ENCODE data around the gene TBC1D25.

TBC1D25 gene

DNA sequence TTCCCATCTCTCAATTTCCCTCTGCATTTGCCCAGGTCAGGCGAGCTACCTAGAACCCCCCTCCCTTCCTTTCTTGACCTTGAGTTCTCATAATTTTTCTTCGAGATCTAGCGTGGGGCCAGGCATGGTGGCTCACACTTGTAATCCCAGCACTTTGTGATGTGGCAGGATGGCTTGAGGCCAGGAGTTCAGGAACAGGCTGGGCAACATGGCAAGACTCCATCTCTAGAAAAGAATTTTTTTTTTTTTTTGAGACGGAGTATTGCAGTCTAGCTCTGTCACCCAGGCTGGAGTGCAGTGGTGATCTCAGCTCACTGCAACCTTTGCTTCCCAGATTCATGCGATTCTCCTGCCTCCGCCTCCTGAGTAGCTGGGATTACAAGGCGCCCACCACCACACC, 35.3 kb upstream of the TBC1D25 start:
- Histone ChIP-seq H3K9me2 (replicated peaks; ENCODE audit: insufficient read depth, low read length) (no peaks in the 10 kb centered on the region), H3K4me2 (ENCODE audit: low read depth, low read length, poor library complexity, severe bottlenecking) (no peak overlapping the region), H3K79me2 (ENCODE audit: insufficient read depth, low read length) (no peaks in the 10 kb centered on the region), H2AFZ (ENCODE audit: low read depth, low read length, severe bottlenecking) (no peak overlapping the region), H3K9ac (ENCODE audit: low read length) (no peak overlapping the region), H4K20me1 (ENCODE audit: low read depth, low read length) (no peaks in the 10 kb centered on the region), H3K27ac (ENCODE audit: low read depth, low read length) (no peak overlapping the region), H3F3A (ENCODE audit: insufficient read depth) (no peaks in the 10 kb centered on the region; the same call in 1 of the 2 replicates), H3K9me3 (ENCODE audit: insufficient read depth, low read length) (no peaks in the 10 kb centered on the region), H3K27me3 (ENCODE audit: low read length) (no peaks in the 10 kb centered on the region), H3K36me3 (ENCODE audit: low read length) (no peaks in the 10 kb centered on the region), H3K4me3 (ENCODE audit: insufficient read depth, low read length, poor library complexity, severe bottlenecking) (no peak overlapping the region)
- TF ChIP-seq, protein P1, sequence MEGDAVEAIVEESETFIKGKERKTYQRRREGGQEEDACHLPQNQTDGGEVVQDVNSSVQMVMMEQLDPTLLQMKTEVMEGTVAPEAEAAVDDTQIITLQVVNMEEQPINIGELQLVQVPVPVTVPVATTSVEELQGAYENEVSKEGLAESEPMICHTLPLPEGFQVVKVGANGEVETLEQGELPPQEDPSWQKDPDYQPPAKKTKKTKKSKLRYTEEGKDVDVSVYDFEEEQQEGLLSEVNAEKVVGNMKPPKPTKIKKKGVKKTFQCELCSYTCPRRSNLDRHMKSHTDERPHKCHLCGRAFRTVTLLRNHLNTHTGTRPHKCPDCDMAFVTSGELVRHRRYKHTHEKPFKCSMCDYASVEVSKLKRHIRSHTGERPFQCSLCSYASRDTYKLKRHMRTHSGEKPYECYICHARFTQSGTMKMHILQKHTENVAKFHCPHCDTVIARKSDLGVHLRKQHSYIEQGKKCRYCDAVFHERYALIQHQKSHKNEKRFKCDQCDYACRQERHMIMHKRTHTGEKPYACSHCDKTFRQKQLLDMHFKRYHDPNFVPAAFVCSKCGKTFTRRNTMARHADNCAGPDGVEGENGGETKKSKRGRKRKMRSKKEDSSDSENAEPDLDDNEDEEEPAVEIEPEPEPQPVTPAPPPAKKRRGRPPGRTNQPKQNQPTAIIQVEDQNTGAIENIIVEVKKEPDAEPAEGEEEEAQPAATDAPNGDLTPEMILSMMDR (IDR thresholded peaks at IDR 0.05; ENCODE audit: insufficient read depth, low read length, poor library complexity, severe bottlenecking): no peak
- no peak for TF ChIP-seq EZH2phosphoT487 (conservative IDR thresholded peaks at IDR 0.05; ENCODE audit: low read length)

DNA sequence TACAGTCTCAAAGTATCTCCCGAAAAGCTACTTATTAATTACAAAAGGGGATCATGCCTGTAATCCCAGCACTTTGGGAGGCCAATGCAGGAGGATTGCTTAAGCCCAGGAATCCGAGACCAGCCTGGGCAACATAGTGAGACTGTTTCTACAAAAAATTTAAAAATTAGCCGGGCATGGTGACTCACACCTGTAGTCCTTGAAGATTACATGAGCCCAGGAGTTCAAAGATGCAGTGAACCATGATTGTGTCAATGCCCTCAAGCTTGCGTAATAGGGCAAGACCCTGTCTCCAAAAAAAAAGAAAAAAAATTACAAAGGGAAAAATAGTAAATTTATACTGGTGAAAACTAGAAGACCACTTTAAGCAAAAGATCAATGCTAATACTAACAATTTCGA, 34.0 kb upstream of the TBC1D25 start:
- Histone ChIP-seq H3K36me3 (ENCODE audit: low read length) (no peaks in the 10 kb centered on the region), H3K9ac (ENCODE audit: low read length) (no peak overlapping the region), H3K9me3 (ENCODE audit: insufficient read depth, low read length) (no peaks in the 10 kb centered on the region), H3K27ac (ENCODE audit: low read depth, low read length) (no peak overlapping the region), H3K27me3 (ENCODE audit: low read length) (no peaks in the 10 kb centered on the region), H3K4me3 (ENCODE audit: insufficient read depth, low read length, poor library complexity, severe bottlenecking) (no peak overlapping the region), H2AFZ (ENCODE audit: low read depth, low read length, severe bottlenecking) (no peak overlapping the region), H4K20me1 (ENCODE audit: low read depth, low read length) (no peaks in the 10 kb centered on the region), H3K79me2 (ENCODE audit: insufficient read depth, low read length) (no peaks in the 10 kb centered on the region), H3K9me2 (replicated peaks; ENCODE audit: insufficient read depth, low read length) (no peaks in the 10 kb centered on the region), H3F3A (ENCODE audit: insufficient read depth) (no peaks in the 10 kb centered on the region; the same call in 1 of the 2 replicates), H3K4me2 (ENCODE audit: low read depth, low read length, poor library complexity, severe bottlenecking) (no peak overlapping the region)
- no peak for TF ChIP-seq EZH2phosphoT487 (conservative IDR thresholded peaks at IDR 0.05; ENCODE audit: low read length)
- TF ChIP-seq, protein P1 (IDR thresholded peaks at IDR 0.05; ENCODE audit: insufficient read depth, low read length, poor library complexity, severe bottlenecking): no peak

DNA sequence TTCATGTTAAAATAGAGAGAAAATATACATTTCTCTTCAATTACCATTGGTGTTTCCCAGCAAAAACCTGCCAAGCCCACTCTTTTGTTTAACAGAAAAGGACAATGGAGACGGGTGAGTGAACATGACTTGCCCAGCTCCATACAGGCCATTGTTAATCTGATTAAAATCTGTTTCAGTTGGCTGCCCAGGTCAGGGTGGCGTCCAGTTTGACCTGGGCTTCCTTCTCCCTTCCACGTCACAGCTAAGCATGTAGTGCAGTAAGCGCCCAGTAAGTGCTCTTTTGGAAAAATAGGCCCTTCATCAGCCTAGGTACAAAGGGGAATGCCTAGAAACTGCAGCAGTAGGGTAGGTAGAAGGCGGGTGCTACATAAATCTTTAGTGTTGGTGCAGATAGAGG, 32.3 kb upstream of the TBC1D25 start:
- H3K27ac ChIP-seq (ENCODE audit: low read depth, low read length): no peak overlapping the region
- no peak for TF ChIP-seq EZH2phosphoT487 (conservative IDR thresholded peaks at IDR 0.05; ENCODE audit: low read length)
- TF ChIP-seq, protein P1 (IDR thresholded peaks at IDR 0.05; ENCODE audit: insufficient read depth, low read length, poor library complexity, severe bottlenecking): no peak
- H3K27me3 ChIP-seq (ENCODE audit: low read length): no peaks in the 10 kb centered on the region
- no peak overlapping the region for H2AFZ ChIP-seq (ENCODE audit: low read depth, low read length, severe bottlenecking)
- no peaks in the 10 kb centered on the region for H3K79me2 ChIP-seq (ENCODE audit: insufficient read depth, low read length)
- no peak overlapping the region for H3K4me2 ChIP-seq (ENCODE audit: low read depth, low read length, poor library complexity, severe bottlenecking)
- no peak overlapping the region for H3K4me3 ChIP-seq (ENCODE audit: insufficient read depth, low read length, poor library complexity, severe bottlenecking)
- no peaks in the 10 kb centered on the region; the same call in 1 of the 2 replicates for H3F3A ChIP-seq (ENCODE audit: insufficient read depth)
- H3K9me3 ChIP-seq (ENCODE audit: insufficient read depth, low read length): no peaks in the 10 kb centered on the region
- no peaks in the 10 kb centered on the region for H3K36me3 ChIP-seq (ENCODE audit: low read length)
- H3K9me2 ChIP-seq (replicated peaks; ENCODE audit: insufficient read depth, low read length): no peaks in the 10 kb centered on the region
- H4K20me1 ChIP-seq (ENCODE audit: low read depth, low read length): no peaks in the 10 kb centered on the region
- H3K9ac ChIP-seq (ENCODE audit: low read length): no peak overlapping the region

Measured in SU-DHL-6 (cell line).